NCI-H748 (cell line): ENCODE data around the gene C10orf90.

ENCODE experiments used
- DNase-seq: peaks from one replicate; lab custom pipeline; 2025; ENCODE audit not compliant: unreplicated experiment; lab: John Stamatoyannopoulos, UW

The C10orf90 gene

DNA sequence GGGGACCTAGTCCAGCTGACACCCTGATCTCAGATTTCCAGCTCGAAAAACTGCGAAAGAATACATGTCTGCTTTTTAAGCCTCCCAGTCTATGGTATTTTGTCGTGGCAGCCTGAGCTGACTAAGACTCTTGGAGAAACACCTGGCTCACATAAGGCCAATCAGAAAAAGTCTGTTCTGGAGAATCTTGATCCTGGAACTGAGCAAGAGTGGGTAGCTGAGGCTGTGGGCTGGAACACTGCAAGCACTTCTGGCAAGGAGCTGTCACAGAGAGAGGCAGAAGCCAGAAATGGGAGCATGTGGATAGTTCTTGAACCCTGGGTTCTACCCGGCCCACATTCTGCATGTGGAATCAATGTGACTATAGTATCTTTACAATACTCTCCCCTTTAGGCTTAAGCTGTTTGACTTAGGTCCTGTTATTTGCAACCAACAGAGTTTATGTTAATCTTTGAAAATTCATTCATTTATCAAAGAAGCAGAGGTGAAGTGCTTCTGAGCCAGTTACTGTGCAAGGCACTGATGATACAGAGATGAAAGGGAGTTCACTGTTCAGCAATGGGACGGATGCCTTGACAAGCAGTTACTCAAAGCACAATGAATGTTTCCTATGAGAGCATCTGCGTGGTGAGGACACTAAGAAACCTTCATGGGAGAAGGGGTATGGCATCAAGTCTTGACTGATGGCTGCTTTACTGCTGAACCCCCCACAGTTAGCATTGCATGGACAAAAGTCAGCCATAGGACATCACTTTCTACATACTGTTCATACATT lies 4.4 kb upstream of the C10orf90 start:
- DNase-seq: no peak

DNA sequence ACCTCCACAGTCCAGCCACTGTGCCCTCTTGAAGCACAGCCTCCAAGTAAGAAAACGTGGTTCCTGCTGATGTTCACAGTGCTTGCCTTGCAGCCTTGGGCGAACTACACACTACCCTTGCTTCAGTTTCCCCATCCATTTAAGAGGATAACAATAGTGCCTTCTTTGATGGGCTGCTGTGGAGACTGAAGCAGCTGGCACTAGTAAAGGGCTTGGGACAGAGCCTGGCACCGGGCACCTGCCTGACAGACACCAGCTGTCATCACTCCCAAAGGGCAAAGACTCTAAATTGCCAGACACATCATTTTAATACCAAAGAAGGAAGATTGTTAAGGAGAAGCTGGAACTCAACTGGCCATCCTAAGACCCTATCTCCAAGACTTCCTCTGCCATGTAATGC lies 3.1 kb upstream of the C10orf90 start:
- DNase-seq: no peak

DNA sequence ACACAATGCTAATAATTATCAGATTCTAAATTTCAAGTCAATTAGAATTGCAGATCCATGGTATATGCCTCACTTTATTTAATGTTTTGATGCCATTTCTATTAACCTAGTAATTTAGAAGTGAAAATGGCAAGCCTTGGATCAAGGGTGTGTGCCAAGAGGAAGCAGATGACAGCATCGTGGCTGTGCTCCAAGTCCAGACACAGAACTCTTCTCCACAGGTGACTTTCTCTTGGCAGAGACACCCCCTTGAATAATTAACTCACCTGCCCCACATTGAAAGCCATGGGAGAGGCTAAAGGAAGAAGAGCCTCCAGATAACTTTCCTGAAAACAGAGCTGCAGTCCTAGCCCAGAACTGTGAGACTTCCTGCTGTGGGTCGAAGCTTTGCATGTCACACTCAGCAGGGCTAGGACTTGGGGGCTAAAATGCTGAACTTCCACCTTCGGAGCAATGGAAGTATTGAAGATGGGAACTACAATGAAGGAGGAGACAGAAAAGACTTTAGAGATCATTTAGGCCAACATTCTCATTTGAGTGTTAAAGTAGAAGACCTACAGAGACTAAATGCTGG lies 996 bp upstream of the C10orf90 start:
- no peak for DNase-seq

DNA sequence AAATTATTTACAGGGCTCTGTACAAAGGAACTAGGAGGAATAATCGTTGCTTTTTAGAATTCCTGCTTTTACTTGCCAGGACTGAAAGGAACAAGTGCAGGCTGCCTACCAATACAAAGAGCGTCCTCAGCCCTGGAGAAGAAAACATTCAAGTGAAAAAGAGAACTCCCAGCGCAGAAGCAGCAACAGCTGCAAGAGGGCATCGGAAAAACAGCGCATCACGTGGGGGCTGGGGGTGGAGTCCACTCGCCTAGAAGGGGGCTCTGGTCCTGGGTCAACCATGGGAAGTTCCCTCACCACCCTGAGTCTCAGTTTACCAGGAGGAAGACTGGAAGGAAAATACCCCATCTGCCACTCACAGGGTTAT lies 385 bp upstream of the C10orf90 start:
- DNase-seq: no peak

DNA sequence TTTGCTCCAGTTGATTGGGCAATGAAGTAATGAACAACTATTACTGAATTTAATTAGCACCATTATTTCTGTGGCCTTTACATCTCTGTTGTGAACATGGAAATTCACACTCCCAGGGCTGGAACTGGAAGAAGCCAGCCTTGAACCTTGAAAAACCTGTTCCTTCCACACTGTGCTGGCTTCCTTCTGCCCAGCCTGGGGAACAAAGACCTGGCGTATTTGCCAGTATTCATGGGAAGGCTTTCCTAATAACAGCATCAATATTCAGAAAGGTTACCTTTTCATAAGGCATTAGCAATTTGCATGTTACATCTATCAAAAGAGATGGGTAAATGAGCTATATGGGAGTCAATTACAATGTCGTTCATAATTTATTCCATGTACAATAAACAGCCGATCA lies 1.3 kb downstream of the C10orf90 start:
- DNase-seq: peak; percentile 10

DNA sequence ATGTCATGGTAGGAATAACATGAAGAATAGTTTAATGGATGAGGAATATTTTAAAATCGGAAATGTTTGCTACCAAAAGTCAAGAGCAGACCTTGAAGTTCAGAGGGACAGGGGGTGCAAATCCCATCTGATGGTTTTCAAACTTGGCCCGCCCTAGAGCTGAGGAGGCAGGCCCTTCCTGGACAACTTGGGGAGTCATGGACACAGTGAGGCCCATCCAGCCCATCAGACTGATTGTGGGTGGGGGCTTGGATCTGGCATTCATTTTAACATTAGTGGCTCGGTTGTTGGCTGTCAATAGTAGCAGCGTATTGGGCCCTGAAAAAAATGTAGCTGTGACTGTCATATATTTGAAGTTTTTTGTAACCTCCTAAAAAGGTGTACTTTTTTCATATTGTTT lies 2.0 kb downstream of the C10orf90 start:
- no peak for DNase-seq

DNA sequence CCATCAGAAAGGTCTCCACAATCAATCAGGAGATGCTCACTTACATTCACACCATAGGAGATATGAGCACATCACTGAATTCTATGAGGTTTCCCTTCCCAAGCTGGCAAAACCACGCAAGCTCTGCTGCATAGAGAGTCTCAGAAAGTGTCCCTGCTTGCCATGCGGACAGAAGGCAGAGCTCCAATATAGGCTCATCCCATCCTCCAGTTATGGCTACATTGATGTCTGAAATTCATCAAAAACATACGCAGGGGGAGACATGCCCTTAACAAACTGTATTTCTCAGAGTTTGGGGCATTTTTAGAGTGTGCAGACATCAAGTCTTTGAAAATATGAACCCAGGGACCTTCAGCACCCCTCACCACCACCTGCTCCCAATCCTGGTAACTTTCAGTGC lies 2.9 kb downstream of the C10orf90 start:
- DNase-seq: no peak

DNA sequence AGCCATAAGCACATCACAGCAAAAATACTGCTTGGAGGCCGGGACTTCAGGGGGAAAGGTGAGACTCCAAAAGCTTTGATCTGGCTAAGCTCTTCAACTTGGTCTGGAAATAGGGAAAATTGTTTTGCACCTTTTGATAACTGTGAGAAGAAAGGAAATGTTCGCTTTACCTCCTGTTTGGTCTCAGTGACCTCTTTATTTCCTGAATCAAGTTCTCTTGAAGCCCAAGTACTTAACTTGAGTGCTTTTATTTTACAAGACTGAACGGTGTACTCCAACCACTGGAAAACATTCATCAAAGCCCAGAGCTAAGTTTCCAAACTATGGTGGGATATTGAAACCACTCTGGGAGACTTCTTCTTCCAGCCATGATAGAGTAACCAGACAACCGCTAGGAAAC lies 5.3 kb downstream of the C10orf90 start:
- DNase-seq: no peak

DNA sequence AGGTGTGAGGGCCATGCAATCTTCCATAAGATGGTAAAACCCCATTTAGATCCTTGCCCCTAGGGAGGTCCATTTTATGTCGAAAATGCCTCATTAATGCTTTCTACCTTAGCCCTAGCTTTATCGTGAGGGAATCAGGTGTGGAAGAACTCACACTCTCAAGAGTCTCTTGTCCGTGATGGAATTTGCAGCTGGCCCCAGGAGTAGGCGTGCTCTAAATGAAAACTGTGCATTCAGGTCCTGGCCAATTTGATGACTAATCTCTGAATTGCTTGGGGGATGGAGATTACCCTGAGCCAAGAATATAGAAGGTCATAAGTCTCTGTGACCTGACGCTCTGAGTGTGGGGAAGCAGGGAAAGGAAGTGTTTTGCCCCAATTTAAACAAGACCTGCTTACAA lies 6.6 kb downstream of the C10orf90 start:
- DNase-seq: no peak

DNA sequence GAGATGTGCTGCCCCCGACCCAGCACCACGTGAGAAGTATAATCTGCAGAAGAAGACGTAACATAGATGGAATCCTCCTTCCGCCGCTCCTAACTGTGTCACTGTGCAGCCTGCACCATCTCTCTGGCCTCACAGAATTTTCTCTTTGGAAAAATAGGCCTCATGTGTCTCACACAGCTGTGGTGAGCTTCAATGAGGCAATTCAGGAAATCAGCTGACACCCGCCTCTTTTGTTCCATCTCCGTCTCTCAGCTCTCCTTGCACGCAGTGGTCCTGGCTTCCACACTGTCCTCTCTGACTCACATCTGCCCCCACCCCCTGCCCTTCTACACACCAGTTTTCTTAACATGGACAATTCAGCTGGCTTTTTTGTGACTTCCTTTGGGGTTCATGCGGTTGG lies 7.2 kb downstream of the C10orf90 start:
- DNase-seq: peak; percentile 8

DNA sequence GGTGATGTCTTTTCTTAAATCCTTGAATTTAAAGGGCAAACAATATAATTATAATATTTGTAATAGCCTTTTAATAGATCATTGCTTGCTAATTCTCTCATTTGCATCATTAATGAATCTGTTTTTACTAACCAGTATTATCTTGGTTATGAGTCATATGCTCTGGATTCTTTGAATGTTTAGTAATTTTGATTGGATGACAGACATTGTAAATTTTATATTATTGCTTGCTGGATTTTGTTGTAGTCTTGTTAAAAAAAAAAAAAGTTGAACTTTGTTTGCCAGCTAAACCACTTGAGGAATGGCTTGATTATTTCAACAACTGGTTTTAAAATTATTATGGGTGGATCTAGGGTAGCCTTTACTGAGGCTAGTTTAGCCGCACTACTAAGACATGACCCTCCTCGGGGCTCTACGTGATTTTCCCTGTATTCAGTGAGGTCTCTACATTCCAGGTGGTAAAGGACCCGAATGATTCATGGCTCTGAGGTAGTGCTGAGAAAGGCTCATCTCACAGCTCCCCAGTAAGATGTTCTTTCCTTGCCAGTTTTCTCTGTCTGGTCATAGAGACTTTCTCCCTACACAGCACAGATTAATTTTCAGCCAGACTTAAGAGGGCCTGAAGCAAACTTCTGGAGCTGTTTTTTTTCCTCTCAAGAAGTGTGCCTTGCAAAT lies 8.5 kb downstream of the C10orf90 start:
- DNase-seq: no peak

DNA sequence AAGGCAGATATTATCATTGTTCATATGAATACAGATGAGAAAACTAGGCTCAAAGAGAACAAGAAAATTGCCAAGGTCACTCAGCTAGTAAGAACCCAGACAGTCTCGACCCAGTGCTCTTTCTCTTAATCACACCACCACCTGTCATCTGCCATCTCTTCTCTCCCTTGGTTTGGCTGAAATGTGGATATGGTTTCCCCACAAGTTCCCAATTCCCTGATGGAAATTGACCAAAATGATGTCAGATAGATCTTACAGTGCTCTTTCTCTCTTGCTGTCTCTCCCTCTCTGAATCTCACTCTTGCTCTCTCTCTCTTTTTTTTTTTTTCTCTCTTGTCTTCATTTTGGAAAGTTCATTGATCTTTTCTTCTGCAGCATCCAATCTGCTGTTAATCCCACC lies 9.1 kb downstream of the C10orf90 start:
- DNase-seq: no peak

DNA sequence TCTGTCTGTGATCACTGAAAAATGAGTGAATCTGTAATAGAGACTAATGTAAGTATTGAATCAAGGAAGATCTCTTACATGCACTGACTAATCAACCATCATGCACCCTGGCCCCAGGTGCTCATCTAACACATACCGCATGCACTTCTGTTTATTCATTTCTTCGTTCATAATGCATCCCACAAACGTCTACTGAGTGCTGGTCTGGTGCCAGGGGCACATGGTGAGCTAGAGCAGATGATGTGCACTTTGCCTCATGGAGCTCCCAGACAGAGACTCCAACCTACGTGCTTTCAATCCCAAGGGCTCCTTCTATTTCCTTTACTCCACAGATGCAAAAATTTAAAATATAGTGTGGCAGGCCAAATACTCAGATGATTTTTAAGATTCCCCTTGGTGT lies 10.7 kb downstream of the C10orf90 start:
- no peak for DNase-seq

DNA sequence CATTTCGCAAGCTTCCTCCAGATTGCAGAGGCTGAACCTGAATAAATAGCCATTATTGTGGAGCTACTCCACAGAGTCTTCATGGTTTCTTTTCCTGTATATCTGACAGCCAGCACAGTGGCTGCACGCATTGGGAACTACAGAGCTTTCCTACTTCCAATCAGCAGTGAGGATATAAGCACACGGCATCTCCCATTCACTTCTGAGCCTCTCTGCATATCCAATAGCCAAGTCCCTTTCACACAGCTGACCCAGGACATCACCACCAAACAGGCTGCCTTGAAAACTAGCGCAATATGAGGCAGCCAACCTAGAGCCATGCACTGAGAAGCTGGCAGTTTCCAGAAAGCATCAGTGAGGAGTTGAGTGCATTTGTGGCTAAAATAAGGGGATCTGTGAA lies 11.6 kb downstream of the C10orf90 start:
- DNase-seq: no peak

DNA sequence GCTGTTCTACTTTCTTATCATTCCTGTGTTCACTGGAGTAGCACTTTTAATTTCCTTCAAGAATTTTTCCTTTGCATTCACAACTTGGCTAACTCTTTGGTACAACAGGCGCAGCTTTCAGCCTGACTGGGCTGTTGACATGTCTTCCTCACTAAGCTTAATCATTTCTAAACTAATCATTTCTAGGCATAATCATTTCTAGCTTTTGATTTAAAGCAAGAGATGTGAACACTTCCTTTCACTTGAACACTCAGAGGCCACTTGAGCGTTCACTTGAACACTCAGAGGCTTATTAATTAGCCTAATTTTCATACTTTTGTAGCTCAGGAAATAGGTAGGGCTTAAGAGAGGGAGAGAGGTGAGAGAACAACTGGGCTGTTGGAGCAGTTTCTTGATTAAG lies 15.9 kb downstream of the C10orf90 start:
- no peak for DNase-seq

DNA sequence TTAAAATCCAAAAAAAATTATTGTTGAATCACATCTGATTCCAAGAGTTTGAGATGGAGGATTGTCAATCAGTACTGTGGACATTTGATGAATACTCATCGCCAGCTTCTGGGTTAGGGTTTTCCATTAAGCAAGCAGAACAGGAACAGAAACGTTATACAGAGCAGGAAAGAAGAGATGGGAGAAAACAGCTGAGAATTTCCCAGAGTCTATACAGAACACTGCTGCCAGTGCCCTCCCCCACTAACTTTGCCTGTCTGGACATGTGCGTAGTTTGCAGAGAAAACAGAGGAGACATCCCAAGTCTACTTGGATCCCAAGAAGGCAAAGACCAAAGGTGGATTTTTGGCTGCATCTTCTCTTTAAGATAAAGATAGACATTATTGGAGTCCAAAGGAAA lies 19.0 kb downstream of the C10orf90 start:
- DNase-seq: no peak

DNA sequence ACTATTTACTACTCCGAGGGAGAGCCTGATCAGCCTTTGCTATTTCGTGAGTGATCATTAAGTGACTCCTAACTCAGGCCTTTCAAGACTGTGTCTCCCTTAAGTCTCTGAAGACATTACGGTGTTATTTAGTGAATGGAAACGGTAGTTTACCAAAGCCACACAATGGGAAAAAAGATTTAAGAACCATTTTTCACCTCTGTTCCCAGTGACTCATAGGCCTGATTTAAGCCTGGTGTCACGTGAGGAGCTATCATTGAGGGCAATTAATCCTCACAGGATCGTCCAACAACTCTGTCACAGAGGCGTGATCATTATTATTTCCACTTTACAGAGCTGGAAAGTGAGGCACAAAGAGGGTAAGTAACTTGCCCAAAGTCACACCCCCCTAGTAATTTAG lies 20.3 kb downstream of the C10orf90 start:
- no peak for DNase-seq

DNA sequence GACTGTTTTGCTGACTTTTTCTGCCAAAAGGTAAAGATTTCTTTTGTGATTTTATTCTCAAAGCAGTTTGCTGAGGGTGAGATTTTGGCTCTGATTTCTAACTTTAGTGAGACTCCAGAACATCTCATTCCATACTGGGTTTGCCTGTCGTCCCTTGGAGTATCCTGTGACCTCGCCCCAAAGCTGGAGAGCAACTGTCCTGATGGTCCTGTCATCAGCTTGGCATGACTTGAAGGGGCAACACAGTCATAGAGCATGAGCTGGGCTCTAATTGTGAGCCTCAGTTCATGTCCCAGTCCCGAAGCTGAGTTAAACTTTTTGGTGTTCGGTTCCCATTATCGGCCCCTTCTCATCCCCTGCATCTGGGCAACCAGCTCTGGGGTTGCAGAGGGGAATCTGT lies 23.4 kb downstream of the C10orf90 start:
- DNase-seq: no peak

DNA sequence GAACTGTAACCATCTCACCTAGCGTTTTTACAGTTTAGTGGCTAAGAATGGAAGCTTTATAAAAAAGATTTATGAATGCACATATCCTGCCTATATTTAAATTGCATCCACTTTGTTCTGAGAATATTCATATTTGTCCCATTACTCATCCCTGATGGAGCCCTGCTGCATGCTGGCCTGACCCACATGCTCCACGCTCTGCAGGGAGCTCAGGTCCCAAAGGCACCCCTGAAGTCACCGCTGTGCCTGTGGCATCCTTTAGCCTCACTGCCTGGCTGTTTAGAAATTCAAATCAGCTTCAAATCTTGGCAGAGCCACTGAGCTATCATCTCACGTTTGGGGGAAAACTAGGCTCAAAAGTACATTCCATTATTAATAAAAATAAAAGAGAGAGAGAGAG lies 24.4 kb downstream of the C10orf90 start:
- DNase-seq: no peak

DNA sequence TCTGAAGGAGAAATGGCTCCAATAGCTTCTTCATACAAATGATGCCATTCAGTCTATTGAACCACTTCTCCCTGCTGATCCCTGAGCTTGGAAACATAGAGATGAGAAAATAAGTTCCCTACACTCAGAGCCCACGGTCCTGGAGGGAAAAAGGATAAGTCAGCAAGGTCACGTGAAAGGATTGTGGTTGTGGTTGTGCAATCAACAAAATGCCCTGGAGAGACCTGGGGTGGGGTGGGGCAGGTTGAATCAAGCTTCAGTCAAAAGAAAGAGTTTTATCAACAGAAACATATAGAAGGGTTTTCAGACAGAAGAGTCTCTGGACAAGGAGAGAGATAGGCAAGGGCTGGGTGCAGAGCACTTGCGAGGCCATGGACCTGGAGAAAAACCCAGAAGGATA lies 30.1 kb downstream of the C10orf90 start:
- DNase-seq: peak; percentile 48

DNA sequence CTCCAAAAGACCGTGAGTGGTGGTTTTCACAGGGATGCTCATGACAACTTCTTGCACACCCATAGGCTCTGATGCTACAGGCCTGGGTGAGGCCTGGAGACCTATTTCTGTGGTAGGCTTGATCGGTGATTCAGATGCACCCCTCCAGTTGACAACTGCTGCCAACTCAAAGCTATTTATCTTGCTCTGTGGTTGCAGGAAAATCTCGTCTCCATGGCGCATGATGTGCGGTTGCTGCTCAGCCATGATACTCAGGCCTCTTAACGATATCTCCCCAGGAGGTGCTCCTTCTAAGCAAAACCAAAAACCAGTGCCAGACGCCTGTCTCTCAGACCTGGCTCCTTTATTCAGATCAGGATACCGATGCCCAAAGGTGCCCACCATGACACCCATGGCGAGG lies 31.4 kb downstream of the C10orf90 start:
- DNase-seq: no peak

DNA sequence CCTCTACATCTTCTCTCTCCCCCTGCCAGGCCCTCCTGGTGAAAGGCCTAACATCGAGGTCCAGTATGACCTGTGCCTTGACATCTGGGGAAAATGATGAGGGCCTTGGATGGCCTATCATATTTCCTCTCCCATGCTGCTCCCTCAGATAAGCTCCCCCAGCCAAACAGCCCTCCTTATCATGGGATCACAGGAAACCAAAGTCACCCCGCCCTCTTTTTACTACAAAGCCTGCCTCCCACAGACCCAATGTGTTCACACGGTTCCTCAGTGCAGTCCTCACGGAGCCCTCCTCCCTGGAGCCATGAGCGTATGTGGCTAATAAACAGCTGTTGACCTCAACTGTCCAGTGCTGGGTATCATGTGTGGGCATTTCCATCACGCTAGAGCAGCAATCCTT lies 32.0 kb downstream of the C10orf90 start:
- DNase-seq: no peak

DNA sequence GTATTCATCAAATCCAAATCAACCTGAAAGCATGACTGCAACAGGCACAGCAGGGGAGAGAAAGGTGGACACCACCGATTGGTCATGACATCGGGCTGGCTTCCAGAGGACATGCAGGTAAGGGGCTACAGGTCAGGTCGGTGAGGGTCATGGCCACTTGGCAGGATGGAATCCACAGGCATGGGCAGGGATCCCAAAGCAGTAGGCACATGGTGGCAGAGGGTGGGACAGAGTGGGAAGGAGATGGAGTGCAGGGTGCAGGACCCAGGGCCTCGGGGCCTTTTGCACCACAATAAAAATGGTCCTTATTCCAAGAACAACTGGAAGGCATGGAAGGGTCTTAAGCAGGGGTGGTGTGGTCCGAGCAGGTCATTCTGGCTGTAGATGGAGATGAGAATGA lies 33.0 kb downstream of the C10orf90 start:
- DNase-seq: no peak
